Right cardiac atrium (tissue), 5 donors: ENCODE measurements around the gene HAUS7. TPM values are rescaled to one million over a fixed set of nuclear protein-coding genes. Genes with fewer than 3 reads are reported as not detected.
"Not testable (repeated sequence)": the region's sequence is repeated elsewhere in the genome, so short reads cannot be mapped to it uniquely, and the experiment has no call there.

ENCODE experiments used
- ATAC-seq, 2 donors: fragments of 200-7000 bp; cut with Tn5 transposase; one replicate each; pipeline versions ENCODE4 v1.8.0 to v1.9.1; 2020; ENCODE audit warnings: moderate library complexity in 2 of 2, mild to moderate bottlenecking in 1 of 2
- DNase-seq, 3 donors: peaks; one replicate each; pipeline ENCODE4 v3.0.0-alpha.2; 2020
- H3K27ac ChIP-seq: one replicate; pipeline ENCODE4 v1.5.1; 2013; ENCODE audit warnings: mild to moderate bottlenecking, low read length, control low read depth, moderate library complexity
- H3K27me3 ChIP-seq: one replicate; pipeline ENCODE4 v1.6.1; 2013; ENCODE audit not compliant: control insufficient read depth, insufficient read depth
- H3K4me1 ChIP-seq: one replicate; pipeline ENCODE4 v1.6.1; 2013; ENCODE audit warnings: low read length; ENCODE audit not compliant: control insufficient read depth, insufficient read depth
- H3K4me3 ChIP-seq: one replicate; pipeline ENCODE4 v1.5.1; 2013; ENCODE audit warnings: low read length, control low read depth
- H3K9me3 ChIP-seq: one replicate; pipeline ENCODE4 v1.6.1; 2013; ENCODE audit warnings: low read length; ENCODE audit not compliant: control insufficient read depth
- WGBS: extraction: QIAGEN DNeasy Blood & Tissue Kit; methylation state at CpG from one replicate; pipeline ENCODE4 v1.1.7; 2013; 5-methylcytosine and 5-hydroxymethylcytosine counted together
- intact Hi-C, 4 donors: fragments of 100-400 bp; cut with DNase I; formaldehyde crosslinking; loops; one replicate each; pipeline versions ENCODE4 v1.11.0 to v1.14.0; 2022 to 2023
- polyA plus RNA-seq: library from polyadenylated mRNA; stranded (reverse); fragments of 200-250 nt; gene quantifications from one replicate; pipeline ENCODE4 v1.2.3, GENCODE V29; 2013
- total RNA-seq, 4 donors: library from RNA; stranded (reverse); fragmentation: NEBNext Ultra II Directional; extraction: Animal tissue kit (Norgen Biotek cat#: 25700); gene quantifications; one replicate each; pipeline ENCODE4 v1.2.1, GENCODE V29; 2021
- donor health status: healthy with polysubstance abuse.
- donor health status: DM: no; HTN: yes; CAD: no.
- donor health status: DM: no; HTN: no; CAD: no.
- donor health status: DM: no; HTN: yes; CAD: no; lungs with severe emphysema.
- donor health status: DM: yes; HTN: yes; CAD: no.

The HAUS7 gene
- total and polyA plus RNA-seq, 5 donors = 14.5 to 18.3 (median 17.3) TPM

DNA sequence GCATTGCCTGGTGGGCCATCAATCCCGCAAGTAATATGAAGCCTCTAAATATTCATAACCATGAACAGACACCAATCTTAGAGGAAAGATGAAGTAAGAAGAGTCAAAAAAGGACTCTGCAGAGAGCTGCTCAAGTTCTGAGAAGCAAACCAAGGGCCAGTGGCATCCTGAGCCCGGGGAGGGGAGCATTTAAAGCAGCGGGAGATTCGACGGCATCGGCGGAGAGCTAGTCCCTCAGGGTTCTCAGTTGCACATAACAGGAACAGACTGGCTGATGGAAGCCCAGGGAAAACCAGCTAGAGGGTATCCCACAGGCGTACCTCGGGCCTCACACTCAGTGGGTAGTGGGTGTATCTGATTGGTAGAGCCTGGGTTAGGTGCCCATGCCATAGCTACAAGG is 64.4 kb downstream of the HAUS7 start:
- Histone ChIP-seq H3K4me1 (no peaks in the 10 kb centered on the region), H3K4me3 (no peak overlapping the region), H3K9me3 (no peaks in the 10 kb centered on the region), H3K27ac (no peak overlapping the region), H3K27me3 (no peaks in the 10 kb centered on the region)
- DNase-seq (peak in 1 of 3 donors; percentile 8), ATAC-seq (no peak)
- intact Hi-C loops = no loop called here
- 85% methylated on average over 9 of the region's 9 CpGs for WGBS

GRCh38 chrX:153405426-153405825 is 65.0 kb downstream of the HAUS7 start:
- H3K27ac ChIP-seq = no peak overlapping the region
- WGBS = 38% methylated on average over 5 of the region's 5 CpGs
- no peak overlapping the region for H3K4me3 ChIP-seq
- DNase-seq = peak in 1 of 3 donors; percentile 4
- intact Hi-C loops = no loop called here
- H3K9me3 ChIP-seq = no peaks in the 10 kb centered on the region
- no peak for ATAC-seq
- no peaks in the 10 kb centered on the region for H3K4me1 ChIP-seq
- no peaks in the 10 kb centered on the region for H3K27me3 ChIP-seq

- H3K4me1 ChIP-seq, H3K9me3 ChIP-seq, H3K27ac ChIP-seq, H3K27me3 ChIP-seq, H3K4me3 ChIP-seq, ATAC-seq, intact Hi-C loops: not testable (repeated sequence)
- WGBS = 71% methylated on average over 5 of the region's 5 CpGs
- DNase-seq = peak in 1 of 3 donors; percentile 0
Measured at GRCh38 chrX:153404333-153404732, 66.0 kb downstream of the HAUS7 start.

- ATAC-seq = no peak
- 93% methylated on average over 29 of the region's 29 CpGs for WGBS
Measured at GRCh38 chrX:153401133-153401764, 69.1 kb downstream of the HAUS7 start, which contains the start of gene PNMA6E. Gene PNMA6E, minus strand, starts transcription at chrX:153401350. Its CDS starts 2,501 bp downstream, at chrX:153398849.

GRCh38 chrX:153400146-153401132 is 69.9 kb downstream of the HAUS7 start:
- 73% methylated on average over 57 of the region's 60 CpGs for WGBS
- H3K9me3 ChIP-seq = no peaks in the 10 kb centered on the region
- H3K4me1 ChIP-seq = no peaks in the 10 kb centered on the region
- intact Hi-C loops = no loop called here
- H3K27me3 ChIP-seq = no peaks in the 10 kb centered on the region
- peak in 2 of 3 donors; percentile 58 to 74 for DNase-seq
- peak in 1 of 2 donors; percentile 62 for ATAC-seq
- H3K27ac ChIP-seq = no peak overlapping the region
- H3K4me3 ChIP-seq = no peak overlapping the region

More at GRCh38 chrX:153401133-153401764, 69.1 kb downstream of the HAUS7 start, which contains the start of gene PNMA6E:
- no peak within 1 kb of the TSS for H3K27ac ChIP-seq
- no peak within 1 kb of the TSS for H3K4me3 ChIP-seq
- peak in 1 of 3 donors; percentile 20 for DNase-seq
- no peaks in the 10 kb centered on the region for H3K9me3 ChIP-seq
- H3K4me1 ChIP-seq = no peaks in the 10 kb centered on the region
- H3K27me3 ChIP-seq = no peaks in the 10 kb centered on the region
- intact Hi-C loops = no loop called here

- intact Hi-C loops = no loop called here
- H3K4me3 ChIP-seq = no peak overlapping the region
- no peaks in the 10 kb centered on the region for H3K27me3 ChIP-seq
- H3K9me3 ChIP-seq = no peaks in the 10 kb centered on the region
- 75% methylated on average over 17 of the region's 17 CpGs for WGBS
- H3K4me1 ChIP-seq = no peaks in the 10 kb centered on the region
- no peak for ATAC-seq
- DNase-seq = peak in 1 of 3 donors; percentile 28
- no peak overlapping the region for H3K27ac ChIP-seq
Measured at GRCh38 chrX:153398275-153398960, 72.0 kb downstream of the HAUS7 start.

Other genes with a start within 250 kb of the HAUS7 start
- not detected for gene PNMA6F, start 148.8 kb downstream of the HAUS7 start, total RNA-seq
- not detected for gene PNMA6F, start 148.8 kb downstream of the HAUS7 start, polyA plus RNA-seq
- gene ZNF275, start 136.4 kb downstream of the HAUS7 start, total RNA-seq = 1 to 10 TPM; 5.2 to 7.5 (median 6.3) TPM
- 2.7 TPM for gene ZNF275, start 136.4 kb downstream of the HAUS7 start, polyA plus RNA-seq
- gene PNMA6E, start 69.2 kb downstream of the HAUS7 start, total RNA-seq = not detected
- gene PNMA6E, start 69.2 kb downstream of the HAUS7 start, polyA plus RNA-seq = not detected
- 1 to 10 TPM in 1 of 4 donors, under 1 TPM in 3; 0.57 to 1.6 (median 0.77) TPM for gene ZFP92, start 59.1 kb downstream of the HAUS7 start, total RNA-seq
- 0.32 TPM for gene ZFP92, start 59.1 kb downstream of the HAUS7 start, polyA plus RNA-seq
- under 1 TPM in 2 of 4 donors, not detected in 2; 0.28 to 0.91 TPM for gene TREX2, start 24.5 kb downstream of the HAUS7 start, total RNA-seq
- gene TREX2, start 24.5 kb downstream of the HAUS7 start, polyA plus RNA-seq = 0.48 TPM
- gene BGN, start 24.4 kb upstream of the HAUS7 start, total RNA-seq = 100 to 1,000 TPM; 173 to 244 (median 206) TPM
- gene BGN, start 24.4 kb upstream of the HAUS7 start, polyA plus RNA-seq = 167 TPM
- not detected for gene ATP2B3, start 47.1 kb upstream of the HAUS7 start, total RNA-seq
- under 0.01 TPM for gene ATP2B3, start 47.1 kb upstream of the HAUS7 start, polyA plus RNA-seq
- 10 to 100 TPM; 24.4 to 32.9 (median 30.6) TPM for gene CCNQ, start 128.6 kb upstream of the HAUS7 start, total RNA-seq
- 55.0 TPM for gene CCNQ, start 128.6 kb upstream of the HAUS7 start, polyA plus RNA-seq
- gene DUSP9, start 176.6 kb upstream of the HAUS7 start, total RNA-seq = under 1 TPM in 1 of 4 donors, not detected in 3; 0.14 TPM
- gene DUSP9, start 176.6 kb upstream of the HAUS7 start, polyA plus RNA-seq = not detected
- 10 to 100 TPM in 2 of 4 donors, 1 to 10 TPM in 2; 7.8 to 12.4 (median 11.0) TPM for gene PNCK, start 203.2 kb upstream of the HAUS7 start, total RNA-seq
- gene PNCK, start 203.2 kb upstream of the HAUS7 start, polyA plus RNA-seq = 9.1 TPM
- gene SLC6A8, start 217.3 kb upstream of the HAUS7 start, total RNA-seq = 100 to 1,000 TPM; 107 to 191 (median 151) TPM
- 131 TPM for gene SLC6A8, start 217.3 kb upstream of the HAUS7 start, polyA plus RNA-seq